HG02588 (cell line): ENCODE data around the gene SIAE.

ENCODE experiments used
- ATAC-seq: cut with Tn5 transposase; IDR thresholded peaks from one replicate; pipeline ENCODE4 v1.9.1; 2021; ENCODE audit warnings: mild to moderate bottlenecking, moderate library complexity; ENCODE audit not compliant: unreplicated experiment

The SIAE gene

GRCh38 chr11:124673333-124674167 is at the start of gene SIAE, which contains the start of gene SPA17:
Gene SIAE, minus strand, starts transcription at chr11:124673739. Its CDS starts 31 bp downstream, at chr11:124673708.
Gene SPA17, plus strand, starts transcription at chr11:124673904. Its CDS starts 1,361 bp downstream, at chr11:124675265.
- ATAC-seq: peak; percentile 89

GRCh38 chr11:124722176-124722575 is 48.6 kb upstream of the SIAE start:
- no peak for ATAC-seq

GRCh38 chr11:124719534-124719933 is 46.0 kb upstream of the SIAE start:
- no peak for ATAC-seq

- no peak for ATAC-seq
These were observed 45.3 kb upstream of the SIAE start for GRCh38 chr11:124718801-124719200.

- no peak for ATAC-seq
These were observed 44.5 kb upstream of the SIAE start for GRCh38 chr11:124717786-124718651.

GRCh38 chr11:124717421-124717785 is 43.9 kb upstream of the SIAE start:
- ATAC-seq: peak; percentile 56

GRCh38 chr11:124716591-124716990 is 43.1 kb upstream of the SIAE start:
- no peak for ATAC-seq

GRCh38 chr11:124712392-124712791 is 38.9 kb upstream of the SIAE start:
- no peak for ATAC-seq

- no peak for ATAC-seq
These were observed 34.3 kb upstream of the SIAE start for GRCh38 chr11:124707829-124708228.

GRCh38 chr11:124700028-124700427 is 26.5 kb upstream of the SIAE start:
- no peak for ATAC-seq

- ATAC-seq: no peak
These were observed 26.0 kb upstream of the SIAE start for GRCh38 chr11:124699547-124699946.

GRCh38 chr11:124693142-124693541 is 19.6 kb upstream of the SIAE start:
- no peak for ATAC-seq

GRCh38 chr11:124682443-124682842 is 8.9 kb upstream of the SIAE start:
- no peak for ATAC-seq

- ATAC-seq: no peak
These were observed 7.9 kb upstream of the SIAE start for GRCh38 chr11:124681421-124681820.

- ATAC-seq: no peak
These were observed 4.9 kb upstream of the SIAE start for GRCh38 chr11:124678416-124678815.

- ATAC-seq: no peak
These were observed 2.8 kb upstream of the SIAE start for GRCh38 chr11:124676386-124676785.

- ATAC-seq: no peak
These were observed 1.0 kb upstream of the SIAE start for GRCh38 chr11:124674571-124674970.

- no peak for ATAC-seq
These were observed 604 bp upstream of the SIAE start for GRCh38 chr11:124674168-124674517.

- ATAC-seq: no peak
These were observed 863 bp downstream of the SIAE start for GRCh38 chr11:124672536-124673215.

- ATAC-seq: no peak
These were observed 2.8 kb downstream of the SIAE start for GRCh38 chr11:124670732-124671131.

GRCh38 chr11:124669193-124669592 is 4.3 kb downstream of the SIAE start:
- peak; percentile 29 for ATAC-seq
